ENCODE results near the gene SSRP1.

SSRP1 gene

DNA sequence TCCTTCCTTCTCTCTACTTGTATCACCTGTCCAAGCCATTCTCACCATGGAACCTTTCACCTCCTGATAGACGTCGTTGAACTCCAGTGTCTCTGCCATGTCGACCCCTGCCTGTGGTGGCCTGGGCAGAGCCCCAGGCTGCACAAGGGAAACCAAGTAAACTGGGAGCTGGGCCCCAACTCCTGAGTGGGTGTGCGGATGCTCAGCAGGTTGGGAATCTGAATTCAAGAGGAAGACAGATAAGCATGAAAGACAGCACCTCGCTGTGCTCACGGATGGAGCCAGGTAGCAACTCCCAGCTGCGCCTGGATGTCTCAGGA, 709 bp downstream of the SSRP1 start:
- no peak for DNase-seq

DNA sequence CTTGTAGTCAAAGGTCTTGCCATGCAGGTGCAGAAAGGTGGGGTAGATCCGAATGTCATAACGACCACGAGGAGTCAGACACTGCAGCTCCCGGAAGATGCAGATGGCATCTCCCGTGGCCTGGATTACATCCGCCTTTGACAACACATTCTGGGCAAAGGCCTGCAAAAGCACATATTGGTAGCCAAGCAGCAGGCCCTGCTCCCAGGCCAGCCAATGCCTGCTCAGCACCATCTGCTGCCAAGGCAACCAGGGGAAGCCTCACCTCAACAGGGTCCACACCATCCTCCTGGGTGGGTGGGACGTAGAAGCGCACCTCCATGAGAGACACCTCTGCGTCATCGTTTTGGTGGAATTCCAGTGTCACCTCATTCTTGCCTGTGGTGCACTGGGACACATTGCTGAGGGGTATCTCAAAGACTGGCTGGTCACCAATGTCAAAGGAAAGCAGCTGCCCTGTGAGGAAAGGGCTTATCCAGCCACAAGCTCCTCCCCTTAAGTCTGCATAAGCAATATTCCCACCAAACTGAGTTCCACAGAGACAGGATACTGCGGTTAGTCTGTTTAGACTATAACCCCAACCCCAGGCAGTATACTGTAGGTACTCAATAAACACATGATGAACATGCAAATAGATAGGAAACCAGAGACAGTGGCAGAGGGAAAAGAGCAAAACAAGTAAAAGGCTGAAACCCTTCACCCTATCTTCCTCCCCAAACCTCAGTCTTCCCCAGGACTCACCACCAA, 2.8 kb downstream of the SSRP1 start:
- DNase-seq: no peak

DNA sequence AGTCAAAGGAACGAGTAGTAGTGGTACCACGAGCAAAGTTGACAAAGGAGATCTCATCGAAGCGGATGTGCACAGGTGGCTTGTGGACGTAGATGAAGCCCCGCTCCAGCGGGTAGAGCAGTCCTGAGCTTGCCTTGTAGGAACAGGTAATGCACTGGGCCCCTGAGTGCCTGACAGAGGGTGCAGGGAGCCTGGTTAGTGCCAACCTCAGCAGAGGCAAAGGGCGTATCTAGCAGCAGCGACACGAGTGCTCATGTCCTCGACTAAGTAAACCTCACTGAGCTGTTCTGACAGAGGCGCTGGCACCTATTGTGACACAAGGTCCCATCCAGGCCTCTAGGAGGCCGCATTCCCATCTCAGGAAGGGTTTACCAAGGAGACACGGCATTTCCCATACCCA, 4.0 kb downstream of the SSRP1 start:
- DNase-seq: no peak

DNA sequence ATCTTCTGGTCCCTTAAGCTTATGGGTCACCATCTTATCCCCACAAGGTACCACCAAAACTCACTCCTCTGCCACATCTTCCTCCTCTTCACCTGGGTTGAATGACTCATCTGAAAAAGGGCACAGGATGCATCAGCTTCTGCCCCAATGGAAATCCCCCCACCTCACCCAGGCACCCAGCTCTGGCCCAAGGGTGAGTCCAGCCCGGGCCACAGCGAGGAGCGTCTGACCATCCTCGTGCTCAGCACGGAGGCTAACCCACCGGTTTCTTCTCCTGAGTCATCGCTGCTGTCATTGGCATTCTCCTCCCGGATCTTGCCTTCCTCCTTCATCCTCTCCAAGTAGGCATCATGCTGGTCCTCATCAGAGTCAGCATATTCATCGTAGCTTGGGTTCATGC, 5.7 kb downstream of the SSRP1 start:
- DNase-seq: no peak

DNA sequence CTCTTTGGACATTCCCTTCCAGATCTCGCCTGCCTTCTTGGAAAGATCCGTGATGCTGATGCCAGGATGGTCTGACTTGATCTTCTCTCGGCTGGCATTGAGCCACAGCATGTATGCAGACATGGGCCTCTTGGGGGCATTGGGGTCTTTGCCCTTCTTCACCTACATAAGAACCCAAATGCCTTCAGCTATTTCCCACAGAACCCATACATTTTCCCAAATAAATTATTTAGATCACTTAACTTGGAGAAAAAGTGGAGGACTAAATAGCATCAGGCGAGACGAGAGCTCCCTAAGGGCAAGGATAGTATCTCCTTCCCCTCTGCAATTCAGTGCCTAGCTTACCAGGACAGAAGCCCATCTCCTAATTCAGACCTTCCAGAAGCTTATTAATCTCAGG, 8.0 kb downstream of the SSRP1 start:
- DNase-seq: no peak

DNA sequence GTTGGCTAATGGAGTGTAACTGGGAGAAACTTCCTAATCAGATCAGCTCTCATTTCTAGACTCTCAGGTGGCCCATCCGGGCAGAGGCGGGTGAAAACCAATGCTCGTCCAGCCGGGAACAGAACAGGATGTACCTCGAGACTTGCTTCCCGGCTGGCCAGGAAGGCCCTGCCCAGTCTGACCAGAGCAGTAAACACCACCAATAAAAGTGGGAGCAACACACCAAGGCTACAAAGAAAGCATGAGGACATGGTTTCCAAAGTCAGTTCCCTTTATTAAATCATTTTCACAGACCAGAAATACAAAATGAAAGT, 10.0 kb downstream of the SSRP1 start:
- DNase-seq: no peak

DNA sequence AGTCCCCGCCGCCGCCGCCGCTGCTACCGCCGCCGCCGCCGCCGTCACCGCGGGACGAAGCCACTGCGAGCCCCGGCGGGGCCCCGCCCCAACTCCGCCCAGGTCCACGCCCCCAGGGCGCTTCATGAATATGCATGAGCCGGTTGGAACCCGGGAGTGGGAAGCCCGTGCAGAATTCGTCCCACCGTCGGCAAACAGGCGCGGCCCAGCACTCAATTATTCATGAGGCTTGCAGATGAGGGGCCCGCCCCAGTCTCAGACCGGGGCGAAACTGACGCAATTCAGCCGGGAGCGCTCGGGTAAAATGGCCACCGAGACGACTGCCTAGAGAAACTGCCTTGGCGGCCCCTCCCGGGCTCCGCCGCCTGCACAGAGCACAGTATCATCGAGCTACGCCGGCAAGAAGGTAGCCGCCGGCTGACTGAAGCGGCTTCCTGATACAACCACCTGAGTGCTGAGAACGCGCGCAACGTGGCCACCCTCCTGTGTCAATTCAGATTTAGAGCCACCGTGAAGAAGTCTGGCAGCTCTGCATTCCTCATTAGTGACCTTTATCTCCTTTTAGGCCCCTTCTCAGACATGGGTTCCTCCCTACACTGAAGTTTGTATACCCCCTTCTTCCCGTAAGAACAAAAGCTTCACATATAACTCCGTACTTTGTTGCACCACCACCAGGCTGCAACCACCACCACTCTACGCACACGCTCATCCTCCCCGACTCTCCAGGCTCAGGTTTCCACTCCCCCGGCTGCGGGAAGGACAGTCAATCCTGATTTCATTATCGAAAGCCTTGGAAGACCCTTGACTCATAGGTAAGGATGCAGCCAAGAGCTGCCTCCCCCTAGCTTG, 10.6 kb downstream of the SSRP1 start, which contains the start of gene TNKS1BP1:
Gene TNKS1BP1, minus strand, starts transcription at position 67 of the 849 bp plus-strand sequence. CDS start 3,067 bp downstream, outside the sequence.
- peak; percentile 93 for DNase-seq

DNA sequence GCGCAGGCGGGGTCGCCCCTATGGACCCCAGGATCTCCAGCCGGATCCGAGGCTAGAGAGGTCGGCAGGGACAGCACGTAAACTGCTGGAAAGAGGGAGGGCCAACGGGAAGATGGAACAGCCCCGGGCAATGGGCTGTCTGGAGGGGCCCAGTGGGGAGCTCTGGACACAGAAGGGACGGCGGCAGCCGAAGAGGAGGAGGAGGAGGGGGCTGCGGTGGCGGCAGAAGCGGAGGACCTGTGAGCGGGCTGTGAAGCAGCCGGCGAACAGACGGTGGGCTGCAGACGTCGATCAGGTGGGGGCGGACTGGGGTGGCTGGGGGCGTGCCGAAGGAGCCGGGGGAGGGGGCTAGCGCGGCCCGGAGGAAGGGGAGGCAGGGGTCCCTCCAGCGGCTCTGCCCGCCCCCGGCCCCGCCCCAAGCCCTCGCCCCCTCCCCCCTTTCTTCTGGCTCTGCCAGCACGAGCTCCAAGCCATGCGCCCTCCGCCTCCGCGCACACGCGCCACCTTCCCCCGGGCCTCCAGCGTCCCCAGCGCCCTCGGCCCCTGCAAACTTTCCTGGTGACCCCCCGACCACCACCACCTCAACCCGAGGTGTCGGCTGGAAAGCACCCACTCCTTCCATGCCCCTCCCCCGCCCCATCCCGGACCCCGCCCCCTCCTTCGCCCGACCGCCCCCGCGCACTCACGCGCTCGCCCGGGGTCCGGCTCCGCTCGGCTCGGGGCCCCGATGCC, 11.4 kb downstream of the SSRP1 start:
- DNase-seq: peak; percentile 34

DNA sequence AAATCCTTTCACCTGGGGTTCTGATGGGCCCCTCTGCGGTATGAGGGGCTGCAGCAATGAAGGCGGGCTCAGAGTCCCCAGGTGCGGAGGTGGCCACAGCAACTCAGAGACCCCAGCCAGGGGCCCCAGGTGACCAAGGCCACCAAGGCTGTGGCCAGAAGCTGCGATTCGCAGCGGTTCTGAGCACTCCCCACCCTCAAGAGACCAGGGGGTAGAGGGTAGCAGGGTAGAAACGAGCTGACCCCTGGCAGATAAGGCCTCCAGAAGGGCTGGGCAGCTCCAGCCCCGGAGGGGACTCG, 11.9 kb downstream of the SSRP1 start:
- no peak for DNase-seq

DNA sequence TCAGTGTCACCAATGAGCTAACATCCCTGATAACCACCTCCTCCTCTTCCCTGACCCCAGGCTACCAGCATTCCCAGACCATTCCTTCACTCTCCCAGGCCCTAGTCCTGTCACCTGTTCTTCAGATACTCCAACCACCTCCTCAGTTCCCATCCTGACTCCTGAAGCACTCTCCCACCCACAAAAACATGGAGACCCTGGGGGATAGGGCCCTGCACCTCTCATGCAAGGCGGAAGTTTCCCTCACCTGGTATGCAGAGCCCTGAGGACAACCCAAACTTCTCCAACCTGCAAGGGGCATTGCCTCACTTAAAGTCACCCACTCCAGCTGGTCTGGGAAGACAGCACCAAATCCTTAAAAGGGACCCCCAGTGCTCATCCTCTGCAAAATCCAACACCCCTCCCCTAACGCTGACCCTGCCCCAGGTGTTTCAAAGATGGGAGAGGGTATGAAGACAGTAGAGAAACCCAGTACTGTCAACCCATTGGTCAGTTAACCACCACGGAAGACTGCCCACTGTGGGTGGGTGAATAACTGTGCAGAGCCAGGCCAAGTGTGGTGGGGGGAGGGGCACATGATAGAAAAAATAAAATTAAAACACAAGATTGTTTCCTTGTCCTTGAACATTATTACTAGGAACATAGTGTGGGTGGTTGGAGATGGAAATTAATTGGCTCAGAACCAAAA, 12.4 kb downstream of the SSRP1 start:
- no peak for DNase-seq

DNA sequence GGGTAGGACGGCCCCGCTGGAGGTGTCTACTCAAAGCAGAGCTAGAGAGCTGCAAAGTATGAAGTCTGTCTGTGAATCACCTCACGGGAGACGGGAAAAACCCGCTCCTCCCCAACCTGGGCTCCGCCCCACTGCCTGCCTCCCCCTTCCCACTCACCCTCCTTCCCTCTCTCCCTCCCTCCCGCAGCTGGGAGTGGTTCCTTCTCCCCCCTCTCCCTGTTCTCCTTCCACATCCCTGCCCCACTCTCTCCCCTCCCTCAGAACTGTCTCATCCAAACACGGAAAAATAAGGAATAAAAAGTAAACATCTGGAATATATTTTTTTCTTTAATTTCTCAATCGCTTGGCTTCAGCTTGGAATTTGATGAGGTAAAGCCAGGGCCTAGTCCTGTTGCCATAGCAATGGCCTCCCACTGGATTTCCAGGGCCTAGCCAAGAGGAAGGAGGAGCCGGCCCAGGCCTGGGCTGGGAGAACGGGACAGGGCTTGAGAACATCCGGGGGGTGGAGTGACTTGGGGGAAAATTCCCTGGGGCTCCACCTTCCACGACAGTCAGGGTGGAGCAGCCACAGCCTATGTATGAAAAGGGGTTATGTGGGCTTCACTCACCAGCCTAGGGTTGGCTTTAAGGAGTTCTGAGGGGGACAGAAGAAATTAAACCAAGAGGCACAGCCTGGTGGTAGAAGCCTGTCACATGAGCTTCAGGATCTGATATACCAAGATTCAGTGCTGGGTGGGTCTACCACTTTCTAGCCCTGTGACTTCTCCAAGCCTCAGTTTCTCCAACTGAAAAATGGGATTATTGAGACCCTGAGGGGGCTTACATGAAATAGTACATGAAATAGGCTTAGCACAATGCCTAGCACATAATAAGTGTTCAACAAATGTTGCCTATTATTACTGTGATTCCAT, 13.2 kb downstream of the SSRP1 start:
- no peak for DNase-seq

DNA sequence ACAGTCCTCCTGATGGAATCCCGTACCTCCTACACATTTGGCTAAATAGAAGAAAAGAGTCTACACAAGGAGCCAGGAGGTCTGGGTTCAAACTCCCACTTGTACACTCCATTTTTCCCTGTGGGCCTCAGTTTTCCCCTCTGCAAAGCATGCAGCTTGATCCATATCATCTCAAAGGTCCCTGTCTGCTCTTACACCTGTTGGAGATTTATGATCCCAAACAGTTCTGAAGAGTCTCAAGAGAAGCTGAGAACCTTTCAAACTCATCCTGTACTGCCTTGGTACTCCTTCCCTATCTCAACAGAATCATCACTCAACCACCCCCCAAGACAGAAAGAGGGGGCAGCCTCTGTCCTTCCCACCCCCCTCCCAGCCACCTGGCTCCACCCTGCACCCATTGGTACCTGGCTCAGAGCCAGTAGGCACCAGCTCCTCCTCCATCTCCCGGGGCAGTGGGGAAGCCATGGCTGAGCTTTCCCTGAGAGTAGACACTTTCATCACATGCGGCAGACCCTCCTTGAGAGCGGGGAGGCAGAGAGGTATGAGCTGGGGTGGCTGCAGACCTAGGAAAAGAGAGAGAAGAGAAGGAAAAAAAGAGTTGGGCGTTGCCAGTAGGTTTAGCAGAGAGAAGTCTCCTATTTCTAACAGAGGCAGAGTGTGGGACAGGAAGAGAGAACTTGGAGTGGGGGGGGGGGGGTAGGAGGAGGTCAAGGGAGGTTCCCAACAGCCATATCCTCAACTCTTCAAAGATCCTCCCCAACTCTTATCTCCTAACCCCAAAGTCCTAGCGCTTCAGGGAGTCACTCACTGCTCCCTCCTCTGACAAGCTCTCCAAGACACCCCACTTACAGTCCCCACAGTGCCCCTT, 14.1 kb downstream of the SSRP1 start:
- no peak for DNase-seq

DNA sequence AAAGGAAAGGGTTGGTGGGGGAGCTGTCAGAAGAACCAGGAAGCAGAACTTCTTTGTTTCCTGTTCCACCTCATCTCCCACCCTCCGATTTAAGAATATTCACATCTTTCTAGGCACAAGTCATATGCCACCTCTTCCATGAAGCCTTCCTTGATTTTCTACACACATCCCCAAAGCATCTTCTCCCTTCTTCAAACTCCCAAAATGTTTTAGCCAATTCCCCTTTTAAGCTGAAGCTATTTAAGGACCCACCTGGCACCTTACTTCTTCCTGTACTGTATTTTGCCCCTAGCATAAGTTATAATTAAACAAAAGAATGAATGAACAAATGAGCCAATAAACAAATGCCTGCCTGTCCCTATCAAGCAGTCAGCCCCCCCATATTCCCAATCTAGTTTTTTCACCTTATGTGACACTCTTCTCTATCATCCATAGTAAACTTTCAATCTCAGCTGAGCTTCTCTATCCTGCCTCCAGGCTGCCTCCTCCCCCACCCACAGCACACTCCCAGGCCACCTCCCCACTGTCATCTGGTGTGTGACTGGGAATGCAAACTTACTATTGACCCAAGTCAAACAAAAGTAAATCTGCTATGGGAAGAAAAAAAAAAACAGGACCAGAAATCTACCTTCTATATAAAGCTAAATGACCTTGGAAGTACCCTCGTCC, 14.8 kb downstream of the SSRP1 start:
- no peak for DNase-seq

DNA sequence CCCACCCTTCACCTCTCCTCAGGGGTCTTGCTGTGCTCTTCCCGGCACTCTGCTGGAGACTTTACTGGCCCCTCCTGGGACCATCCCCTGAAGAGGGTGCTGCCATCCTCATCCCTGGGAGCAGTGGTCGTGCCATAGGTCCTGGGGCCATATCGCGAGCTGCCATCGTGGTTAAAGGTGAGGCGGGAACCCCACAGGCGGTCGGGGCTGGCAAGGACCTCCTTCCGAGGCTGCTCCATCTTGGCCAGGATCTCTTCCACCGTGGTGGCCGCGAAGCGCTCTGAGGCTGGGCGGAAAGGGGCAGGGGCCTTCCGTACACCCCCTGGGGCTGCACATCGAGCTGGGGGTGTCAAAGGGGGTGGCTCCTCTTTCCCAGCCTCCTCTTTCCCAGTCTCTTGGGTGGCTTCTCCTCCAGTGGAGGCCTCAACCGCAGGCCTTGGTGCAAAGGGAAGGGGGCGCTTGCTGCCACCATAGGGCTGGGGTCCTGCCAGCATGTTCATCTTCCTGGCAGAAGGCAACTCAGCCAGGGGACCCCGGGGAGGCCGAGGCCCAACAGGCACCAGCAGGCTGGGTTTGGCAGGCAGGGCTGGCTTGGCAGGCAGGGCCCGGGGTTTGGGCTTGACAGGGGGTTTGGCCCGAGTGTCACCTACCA, 15.5 kb downstream of the SSRP1 start:
- DNase-seq: no peak

DNA sequence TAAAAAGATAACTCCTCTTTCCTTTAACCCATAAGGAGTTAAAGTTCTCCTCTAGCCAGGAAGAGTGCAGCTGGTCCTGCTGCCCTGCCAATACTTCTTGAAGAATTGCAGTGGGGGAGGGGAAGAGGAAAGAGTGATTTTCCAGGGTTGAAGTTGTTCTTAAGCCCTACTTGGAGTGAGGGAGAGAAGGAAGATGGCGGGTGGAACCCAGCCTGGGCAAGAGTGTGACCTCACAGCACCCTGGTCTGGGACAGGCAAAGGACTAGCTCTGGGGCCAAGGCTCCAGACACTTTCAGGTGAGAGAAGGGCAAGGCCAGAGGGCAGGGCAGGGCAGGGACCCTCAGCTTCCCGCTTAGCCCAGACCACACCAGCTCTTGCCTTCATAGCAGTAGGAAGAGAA, 17.5 kb downstream of the SSRP1 start:
- no peak for DNase-seq

DNA sequence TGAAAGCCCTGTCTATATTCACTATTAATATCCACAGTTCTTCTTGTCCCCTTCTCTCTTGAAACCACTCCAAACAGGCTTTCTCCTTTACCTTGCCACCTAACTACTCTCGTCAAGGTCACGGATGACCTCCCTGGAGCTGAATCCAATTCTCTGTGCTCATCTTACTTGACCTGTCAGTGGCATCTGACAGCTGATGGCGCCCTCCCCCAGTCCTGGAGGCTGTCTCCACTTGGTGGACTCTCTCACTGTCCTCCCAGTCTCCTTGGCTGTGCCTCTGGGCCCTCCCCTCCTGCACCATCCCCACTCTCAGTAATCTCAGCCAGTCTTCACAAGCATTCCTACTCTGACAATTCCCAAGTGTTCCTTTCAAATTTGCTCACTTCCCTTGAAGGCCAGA, 19.7 kb downstream of the SSRP1 start:
- no peak for DNase-seq

DNA sequence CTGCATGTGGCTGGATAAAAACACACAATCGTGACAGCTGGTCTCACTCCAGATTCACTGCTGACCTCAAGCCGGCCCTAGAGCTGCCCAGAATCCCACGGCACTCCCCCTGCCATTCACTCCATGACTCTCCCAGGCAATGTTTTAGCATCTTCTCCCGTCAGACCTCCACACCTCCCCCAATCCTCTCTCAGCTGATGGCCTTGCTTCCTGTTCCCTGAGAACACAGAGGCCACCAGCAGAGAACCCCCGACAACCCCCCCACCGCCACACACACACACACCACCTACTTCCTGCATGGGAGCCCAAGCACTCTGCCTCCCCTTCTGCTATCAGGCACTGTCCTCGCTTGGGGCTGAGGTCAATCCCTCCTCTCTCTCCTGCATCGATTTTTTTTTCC, 20.2 kb downstream of the SSRP1 start:
- no peak for DNase-seq

DNA sequence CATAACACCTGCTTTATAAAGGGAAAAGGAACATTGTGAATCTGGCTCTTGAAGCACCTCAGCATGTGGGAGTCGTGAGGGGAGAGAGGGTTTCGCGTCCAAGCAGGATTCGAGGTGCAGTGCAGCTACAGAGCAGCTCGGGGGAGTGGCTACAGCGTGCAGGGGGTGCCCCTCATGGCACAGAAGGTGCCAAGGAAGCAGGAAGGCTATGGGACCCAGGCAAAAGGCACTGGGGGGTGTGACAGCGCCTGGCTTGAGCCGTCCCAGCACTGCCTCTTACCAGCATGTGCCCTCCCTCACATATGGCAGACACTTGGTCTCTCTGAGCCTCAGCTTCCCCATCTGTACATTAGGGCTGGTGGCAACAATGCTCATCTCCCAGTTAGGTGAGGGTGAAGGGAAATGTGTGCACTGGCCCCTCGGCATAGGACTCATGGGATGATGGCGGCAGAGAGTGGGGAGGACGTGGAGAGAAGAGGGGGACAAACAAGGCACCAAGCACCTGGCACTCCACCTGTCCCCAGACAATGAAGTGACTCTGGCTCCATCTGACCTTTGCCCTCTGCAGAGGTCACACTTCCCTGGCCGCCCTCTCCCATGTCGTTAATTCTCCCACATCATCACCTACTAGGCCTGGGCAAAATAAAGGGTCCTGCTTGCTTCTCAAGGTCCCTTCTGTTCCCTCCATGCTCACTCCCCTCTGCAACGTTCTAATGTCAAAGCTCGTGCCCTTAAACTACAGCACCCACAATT, 21.3 kb downstream of the SSRP1 start:
- no peak for DNase-seq

DNA sequence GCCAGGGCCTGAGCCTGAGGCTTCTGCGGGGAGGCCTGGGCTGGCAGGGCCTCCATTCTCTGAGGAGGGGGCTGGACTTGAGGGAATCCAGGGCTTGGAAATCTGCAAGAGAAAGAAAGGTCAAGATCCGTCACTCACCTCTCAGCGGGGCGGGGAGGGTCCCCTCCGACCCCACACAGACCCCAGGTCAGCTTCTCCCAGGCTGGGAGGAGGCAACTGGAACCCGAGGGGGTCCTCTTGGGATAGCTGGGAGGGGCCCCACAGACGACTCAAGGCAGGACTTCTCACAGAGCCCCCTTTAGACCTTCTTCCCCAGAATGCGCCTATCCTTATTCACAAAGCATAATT, 21.9 kb downstream of the SSRP1 start:
- DNase-seq: no peak

Data from activated T-cell treated with anti-CD3 and anti-CD28 coated beads, Interleukin-2, amount 50 U/mL, for 1 hour (primary cell).